Esophagus squamous epithelium (tissue), 5 donors: ENCODE measurements around the gene FRMD4A. TPM values are rescaled to one million over a fixed set of nuclear protein-coding genes. Genes with fewer than 3 reads are reported as not detected.
A peak's percentile ranks its signal among the peaks of the same experiment; 100 is the strongest.

Source experiments
- DNase-seq: peaks from one replicate; lab custom pipeline; 2025; lab: John Stamatoyannopoulos, UW
- H3K27ac ChIP-seq, 4 donors: fragments of 200-600 bp; sonication (generic); one replicate each; pipeline ENCODE4 v1.5.1; 2016 to 2019; ENCODE audit warnings: mild to moderate bottlenecking in 1 of 4
- H3K27me3 ChIP-seq, 4 donors: fragments of 200-600 bp; sonication (generic); 1 replicate in 3 of 4; 2 replicates in 1 of 4; pipeline versions ENCODE4 v1.5.1 to v1.6.0; 2017 to 2021; ENCODE audit warnings: antibody characterized with exemption in 1 of 4
- H3K36me3 ChIP-seq, 3 donors: fragments of 200-600 bp; sonication (generic); one replicate each; pipeline ENCODE4 v1.5.1; 2016 to 2019
- H3K4me1 ChIP-seq, 3 donors: fragments of 200-600 bp; sonication (generic); one replicate each; pipeline ENCODE4 v1.5.1; 2017 to 2019
- H3K4me3 ChIP-seq, 4 donors: fragments of 200-600 bp; sonication (generic); 1 replicate in 3 of 4; 2 replicates in 1 of 4; pipeline ENCODE4 v1.5.1; 2016 to 2019; ENCODE audit warnings: mild to moderate bottlenecking in 2 of 4, moderate library complexity in 1 of 4
- H3K9me3 ChIP-seq, 3 donors: fragments of 200-600 bp; sonication (generic); one replicate each; pipeline ENCODE4 v1.5.1; 2016 to 2019
- POLR2A ChIP-seq, 4 donors: fragments of 450-650 bp; IDR thresholded peaks; one replicate each; pipeline ENCODE4 v1.6.1; 2017; ENCODE audit warnings: antibody characterized with exemption in 4 of 4, mild to moderate bottlenecking in 4 of 4, moderate library complexity in 3 of 4
- WGBS, 2 donors: methylation state at CpG; one replicate each; pipeline ENCODE4 v1.1.5; 2018; 5-methylcytosine and 5-hydroxymethylcytosine counted together
- intact Hi-C: fragments of 100-400 bp; cut with DNase I; formaldehyde crosslinking; loops from one replicate; pipeline ENCODE4 v1.15.0; 2022
- total RNA-seq, 4 donors: library from RNA; depleted of rRNA; stranded (reverse); fragments of >200 nt; gene quantifications; one replicate each; pipeline ENCODE4 v1.1.0, GENCODE V29; 2016
- TF ChIP-seq, protein P1 (sequence below), 6 experiments: fragments of 450-650 bp in 4 of 6; fragments of 200-600 bp in 2 of 6; sonication (generic) in 2 of 6; IDR thresholded peaks; one replicate each; pipeline ENCODE4 v1.5.1; 2016 to 2019; ENCODE audit warnings: antibody characterized with exemption in 6 of 6, mild to moderate bottlenecking in 4 of 6, moderate library complexity in 4 of 6
- donor health status: DM: yes; HTN: yes; CAD: no.

FRMD4A gene
- total RNA-seq, 4 donors from 2014 or later = 7.3 to 15.3 (median 8.6) TPM

DNA sequence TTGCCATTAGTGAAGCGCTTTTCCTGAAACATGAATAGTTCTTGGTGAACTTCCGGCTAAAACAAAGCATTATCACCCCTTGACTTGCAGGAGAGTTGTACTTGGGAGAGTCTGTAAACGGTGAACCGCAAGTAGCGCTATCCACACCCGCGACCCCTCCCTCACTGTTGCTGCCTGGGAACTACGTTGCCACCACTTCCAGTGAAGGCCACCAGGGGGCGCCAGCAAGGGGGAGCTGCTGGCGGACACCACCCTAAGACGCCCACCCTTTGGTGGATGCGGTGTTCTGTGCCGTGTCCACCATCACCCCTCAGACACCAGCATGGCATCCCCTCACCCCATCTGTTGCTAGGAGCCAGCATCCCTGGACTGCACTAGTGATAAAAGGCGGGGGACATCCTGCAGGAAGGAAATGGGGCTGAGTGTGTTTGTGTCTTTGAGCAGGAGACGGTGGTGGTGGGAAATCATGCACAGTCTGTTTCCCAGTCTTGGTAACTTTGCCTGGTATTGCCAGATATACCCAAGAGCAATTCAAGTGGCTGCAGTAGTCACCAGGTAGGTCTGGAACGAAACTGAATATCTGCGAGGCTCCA, 298.2 kb downstream of the FRMD4A start:
- WGBS, 2 donors = 57 to 70% methylated on average over 9 to 16 of the region's 17 CpGs
- TF ChIP-seq, protein P1, sequence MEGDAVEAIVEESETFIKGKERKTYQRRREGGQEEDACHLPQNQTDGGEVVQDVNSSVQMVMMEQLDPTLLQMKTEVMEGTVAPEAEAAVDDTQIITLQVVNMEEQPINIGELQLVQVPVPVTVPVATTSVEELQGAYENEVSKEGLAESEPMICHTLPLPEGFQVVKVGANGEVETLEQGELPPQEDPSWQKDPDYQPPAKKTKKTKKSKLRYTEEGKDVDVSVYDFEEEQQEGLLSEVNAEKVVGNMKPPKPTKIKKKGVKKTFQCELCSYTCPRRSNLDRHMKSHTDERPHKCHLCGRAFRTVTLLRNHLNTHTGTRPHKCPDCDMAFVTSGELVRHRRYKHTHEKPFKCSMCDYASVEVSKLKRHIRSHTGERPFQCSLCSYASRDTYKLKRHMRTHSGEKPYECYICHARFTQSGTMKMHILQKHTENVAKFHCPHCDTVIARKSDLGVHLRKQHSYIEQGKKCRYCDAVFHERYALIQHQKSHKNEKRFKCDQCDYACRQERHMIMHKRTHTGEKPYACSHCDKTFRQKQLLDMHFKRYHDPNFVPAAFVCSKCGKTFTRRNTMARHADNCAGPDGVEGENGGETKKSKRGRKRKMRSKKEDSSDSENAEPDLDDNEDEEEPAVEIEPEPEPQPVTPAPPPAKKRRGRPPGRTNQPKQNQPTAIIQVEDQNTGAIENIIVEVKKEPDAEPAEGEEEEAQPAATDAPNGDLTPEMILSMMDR (IDR thresholded peaks at IDR 0.05) = peak in 4 of 6 experiments; percentile 10 to 50 (median 31)
- TF ChIP-seq POLR2A (IDR thresholded peaks at IDR 0.05) = no peak
- Histone ChIP-seq H3K27ac (no peak overlapping the region), H3K36me3 (no peaks in the 10 kb centered on the region), H3K4me1 (no peaks in the 10 kb centered on the region), H3K4me3 (no peak overlapping the region), H3K9me3 (no peaks in the 10 kb centered on the region), H3K27me3 (peaks cover 0 to 4% (median 0%) of the 10 kb centered on the region in 4 donors)
- DNase-seq = no peak
- intact Hi-C loops = no loop called here

DNA sequence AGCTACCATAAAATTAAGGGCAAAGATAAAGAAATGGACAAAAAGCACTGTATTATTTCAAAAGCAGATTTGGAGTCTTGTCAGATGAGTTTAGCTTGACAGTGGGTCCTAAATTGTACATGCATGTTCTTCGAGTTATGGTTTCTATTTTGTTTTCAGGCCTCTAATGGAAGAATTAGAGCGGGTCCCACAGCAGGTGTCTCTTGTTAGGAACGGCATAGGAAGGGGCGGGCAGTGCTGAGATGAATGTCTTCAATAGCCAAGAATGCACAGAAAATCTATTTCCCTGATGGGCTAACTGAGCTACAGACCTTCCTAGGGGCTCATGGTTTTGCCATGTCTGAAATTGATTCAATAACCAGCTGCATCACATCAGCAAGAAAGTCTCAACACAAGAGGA, 304.4 kb downstream of the FRMD4A start:
- intact Hi-C loops = no loop called here

DNA sequence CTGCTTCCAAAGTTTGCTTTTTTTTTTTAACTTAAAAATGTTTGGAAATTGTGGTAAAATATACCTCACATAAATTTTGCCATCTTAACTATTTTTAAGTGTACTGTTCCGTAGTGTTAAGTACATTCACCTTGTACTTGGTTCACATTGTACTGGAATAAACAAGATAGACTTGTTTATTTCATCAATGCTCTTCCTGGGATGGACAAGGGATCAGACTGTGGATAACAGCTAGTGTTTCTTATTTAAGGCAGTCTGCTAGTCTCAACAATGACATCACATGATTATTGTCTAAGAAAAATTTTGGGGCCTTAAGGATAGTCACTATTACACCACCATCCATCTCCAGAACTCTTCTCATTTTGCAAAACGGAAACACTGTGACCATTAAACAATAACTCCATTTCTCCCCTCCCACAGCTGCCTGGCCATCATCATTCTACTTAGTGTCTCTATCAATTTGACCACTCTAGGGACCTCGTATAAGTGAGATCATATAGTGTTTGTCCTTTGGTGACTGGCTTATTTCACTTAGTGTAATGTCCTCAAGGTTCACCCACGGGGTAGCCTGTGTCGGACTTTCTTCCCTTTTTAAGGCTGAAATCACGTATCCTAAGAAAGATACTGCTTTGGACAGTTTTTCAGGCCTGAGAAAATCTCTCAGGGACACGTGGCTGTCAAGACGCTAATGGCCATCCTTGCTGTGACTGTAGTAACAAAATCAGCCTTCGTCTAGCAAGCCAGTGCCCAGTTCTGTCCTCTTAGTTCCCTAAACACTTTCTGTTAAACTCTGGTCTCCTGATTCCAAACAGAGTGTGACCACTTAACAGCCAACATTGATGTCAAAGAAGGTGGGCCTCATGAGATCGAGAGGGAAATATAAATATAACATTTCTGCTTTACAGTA, 305.2 kb downstream of the FRMD4A start:
- H3K9me3 ChIP-seq = no peaks in the 10 kb centered on the region
- 71 to 82% methylated on average over 10 of the region's 10 CpGs for WGBS, 2 donors
- no peak for DNase-seq
- H3K4me1 ChIP-seq = peaks cover 0 to 7% (median 0%) of the 10 kb centered on the region in 3 donors
- H3K4me3 ChIP-seq = no peak overlapping the region
- intact Hi-C loops = no loop called here
- H3K27me3 ChIP-seq = peaks cover 0 to 11% (median 0%) of the 10 kb centered on the region in 4 donors
- peak overlapping the region in 1 of 4 donors; percentile 54 for H3K27ac ChIP-seq
- TF ChIP-seq, protein P1 (IDR thresholded peaks at IDR 0.05) = no peak
- TF ChIP-seq POLR2A (IDR thresholded peaks at IDR 0.05) = no peak
- no peaks in the 10 kb centered on the region for H3K36me3 ChIP-seq

More for the DNA sequence above, 304.4 kb downstream of the FRMD4A start:
- 85 to 89% methylated on average over 4 of the region's 4 CpGs for WGBS, 2 donors
- Histone ChIP-seq H3K36me3 (no peaks in the 10 kb centered on the region), H3K27me3 (peaks cover 0 to 10% (median 0%) of the 10 kb centered on the region in 4 donors), H3K4me1 (peaks cover 0 to 7% (median 0%) of the 10 kb centered on the region in 3 donors), H3K27ac (no peak overlapping the region), H3K9me3 (no peaks in the 10 kb centered on the region), H3K4me3 (no peak overlapping the region)
- TF ChIP-seq POLR2A (IDR thresholded peaks at IDR 0.05) = no peak
- TF ChIP-seq, protein P1 (IDR thresholded peaks at IDR 0.05) = no peak
- DNase-seq = no peak

DNA sequence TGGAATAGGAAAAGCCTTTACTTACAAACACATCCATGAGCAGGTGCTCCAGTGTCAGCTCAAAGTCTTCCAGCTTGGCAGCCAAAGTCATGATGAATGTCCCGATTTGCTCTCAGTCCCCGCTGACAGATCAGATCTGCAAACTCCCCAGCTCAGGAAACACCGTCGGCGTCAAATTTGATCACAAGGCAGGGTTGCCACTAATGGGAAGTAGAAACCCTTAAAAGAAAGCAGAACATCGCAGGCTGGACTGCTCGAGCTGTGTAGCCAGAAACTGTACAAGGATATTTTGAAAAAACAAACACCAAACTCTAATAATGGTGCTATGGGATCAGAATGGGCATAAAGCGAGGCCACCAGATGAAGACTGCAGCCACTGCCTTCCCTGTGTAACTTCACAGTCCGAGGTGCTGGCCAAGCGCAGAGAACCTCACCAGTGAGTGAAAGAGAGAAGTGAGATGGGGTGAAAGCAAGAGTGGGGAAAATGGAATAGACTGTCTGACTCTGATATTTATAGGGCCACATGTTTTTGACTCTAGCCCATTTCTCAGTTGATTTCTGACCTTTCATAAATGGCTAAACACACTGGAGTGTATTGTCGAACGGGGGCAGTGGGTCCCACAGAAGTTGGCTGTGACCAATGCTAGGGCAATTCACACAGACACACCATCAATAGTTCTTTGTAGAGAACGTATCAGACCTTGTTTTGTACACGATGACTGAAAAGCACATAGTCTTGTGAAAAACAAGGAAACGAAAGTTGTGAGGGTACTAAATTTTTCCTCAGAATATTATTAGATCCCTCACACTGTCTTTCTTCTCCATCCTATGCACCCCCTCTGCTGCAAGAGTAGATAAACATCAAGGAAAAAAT, 306.2 kb downstream of the FRMD4A start:
- Histone ChIP-seq H3K9me3 (no peaks in the 10 kb centered on the region), H3K36me3 (no peaks in the 10 kb centered on the region), H3K4me1 (peaks cover 0 to 7% (median 0%) of the 10 kb centered on the region in 3 donors), H3K27ac (peak overlapping the region in 2 of 4 donors; percentile 7 to 54), H3K4me3 (peak overlapping the region in 3 of 4 donors; percentile 1 to 23 (median 17)), H3K27me3 (peaks cover 0 to 12% (median 0%) of the 10 kb centered on the region in 4 donors)
- intact Hi-C loops = no loop called here
- TF ChIP-seq, protein P1 (IDR thresholded peaks at IDR 0.05) = no peak
- TF ChIP-seq POLR2A (IDR thresholded peaks at IDR 0.05) = no peak
- 68 to 85% methylated on average over 14 to 15 of the region's 15 CpGs for WGBS, 2 donors
- no peak for DNase-seq
